T-helper 1 cell (primary cell): ENCODE data around the gene PDE4C.

Source experiments
- DNase-seq, 5 donors: peaks; one replicate each; pipeline ENCODE4 v3.0.0-alpha.2; 2012 to 2020

Gene PDE4C

GRCh38 chr19:18254546-18255503, 28.6 kb upstream of the PDE4C start:
- DNase-seq, result no peak

GRCh38 chr19:18253716-18254115, 27.5 kb upstream of the PDE4C start:
- no peak for DNase-seq

- DNase-seq, result no peak
Observed at GRCh38 chr19:18253130-18253529, 26.9 kb upstream of the PDE4C start.

- DNase-seq, result no peak
Observed at GRCh38 chr19:18252370-18252717, 26.1 kb upstream of the PDE4C start.

- DNase-seq, result peak; percentile 47 to 81 (median 68)
Observed at GRCh38 chr19:18251587-18252369, 25.5 kb upstream of the PDE4C start.

- DNase-seq, result no peak
Observed at GRCh38 chr19:18249834-18250233, 23.6 kb upstream of the PDE4C start.

- no peak for DNase-seq
Observed at GRCh38 chr19:18245297-18245696, 19.1 kb upstream of the PDE4C start.

GRCh38 chr19:18239303-18239702, 13.1 kb upstream of the PDE4C start:
- DNase-seq, result no peak

- no peak for DNase-seq
Observed at GRCh38 chr19:18234194-18234593, 8.0 kb upstream of the PDE4C start.

- DNase-seq, result peak in 3 of 5 donors; percentile 31 to 47 (median 42)
Observed at GRCh38 chr19:18233224-18233825, 7.1 kb upstream of the PDE4C start.

- no peak for DNase-seq
Observed at GRCh38 chr19:18232540-18233223, 6.4 kb upstream of the PDE4C start.

GRCh38 chr19:18231775-18232174, 5.5 kb upstream of the PDE4C start:
- DNase-seq, result no peak

GRCh38 chr19:18230941-18231734, 4.9 kb upstream of the PDE4C start:
- no peak for DNase-seq

GRCh38 chr19:18229915-18230314, 3.7 kb upstream of the PDE4C start:
- no peak for DNase-seq

- DNase-seq, result no peak
Observed at GRCh38 chr19:18229474-18229873, 3.2 kb upstream of the PDE4C start.

GRCh38 chr19:18227781-18228271, 1.6 kb upstream of the PDE4C start:
- no peak for DNase-seq

GRCh38 chr19:18226956-18227780, 930 bp upstream of the PDE4C start:
- no peak for DNase-seq

- no peak for DNase-seq
Observed at GRCh38 chr19:18225355-18225701, 910 bp downstream of the PDE4C start.

- DNase-seq, result peak; percentile 48 to 94 (median 70)
Observed at GRCh38 chr19:18224525-18225354, 1.5 kb downstream of the PDE4C start.
